COR-L47 (cell line): Measurements from ENCODE around the gene ALG10.
"Not testable (repeated sequence)": the region's sequence is repeated elsewhere in the genome, so short reads cannot be mapped to it uniquely, and the experiment has no call there.

Experiments
- DNase-seq: peaks from one replicate; lab custom pipeline; 2025; lab: John Stamatoyannopoulos, UW

ALG10 gene, protein sequence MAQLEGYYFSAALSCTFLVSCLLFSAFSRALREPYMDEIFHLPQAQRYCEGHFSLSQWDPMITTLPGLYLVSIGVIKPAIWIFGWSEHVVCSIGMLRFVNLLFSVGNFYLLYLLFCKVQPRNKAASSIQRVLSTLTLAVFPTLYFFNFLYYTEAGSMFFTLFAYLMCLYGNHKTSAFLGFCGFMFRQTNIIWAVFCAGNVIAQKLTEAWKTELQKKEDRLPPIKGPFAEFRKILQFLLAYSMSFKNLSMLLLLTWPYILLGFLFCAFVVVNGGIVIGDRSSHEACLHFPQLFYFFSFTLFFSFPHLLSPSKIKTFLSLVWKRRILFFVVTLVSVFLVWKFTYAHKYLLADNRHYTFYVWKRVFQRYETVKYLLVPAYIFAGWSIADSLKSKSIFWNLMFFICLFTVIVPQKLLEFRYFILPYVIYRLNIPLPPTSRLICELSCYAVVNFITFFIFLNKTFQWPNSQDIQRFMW

DNA sequence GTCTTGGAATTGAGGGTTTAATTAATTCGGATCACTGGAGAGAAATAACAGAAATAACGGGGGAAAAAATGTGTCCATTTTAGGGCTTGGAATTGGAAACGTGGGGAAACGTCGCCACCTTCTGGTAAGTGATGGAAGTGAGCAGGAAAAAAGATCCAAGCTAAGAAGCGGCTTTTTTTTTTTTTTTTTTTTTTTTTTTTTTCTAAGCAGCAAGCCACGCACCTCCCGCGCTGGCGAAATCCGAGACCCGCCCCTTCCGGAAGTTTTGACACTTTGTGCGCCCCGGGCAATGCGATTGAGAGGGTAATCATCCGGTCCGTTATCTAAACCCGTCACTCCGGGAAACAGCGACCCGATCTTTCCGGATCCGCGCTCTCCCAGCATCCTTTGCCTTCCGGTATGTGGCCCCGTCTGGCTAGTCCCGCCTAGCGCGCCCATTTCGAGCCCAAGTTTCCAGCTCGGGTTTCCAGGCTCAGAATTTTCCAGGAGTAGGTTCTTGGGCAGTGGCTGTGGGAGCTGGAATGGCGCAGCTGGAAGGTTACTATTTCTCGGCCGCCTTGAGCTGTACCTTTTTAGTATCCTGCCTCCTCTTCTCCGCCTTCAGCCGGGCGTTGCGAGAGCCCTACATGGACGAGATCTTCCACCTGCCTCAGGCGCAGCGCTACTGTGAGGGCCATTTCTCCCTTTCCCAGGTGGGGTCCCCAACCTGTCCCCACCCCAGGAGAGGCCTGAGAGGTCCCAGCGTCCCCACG lies at the start of gene ALG10:
Gene ALG10 (plus strand): TSS at position 418 of the 752 bp plus-strand sequence. CDS start 104 bp downstream, at position 522.
- DNase-seq = peak; percentile 97

DNA sequence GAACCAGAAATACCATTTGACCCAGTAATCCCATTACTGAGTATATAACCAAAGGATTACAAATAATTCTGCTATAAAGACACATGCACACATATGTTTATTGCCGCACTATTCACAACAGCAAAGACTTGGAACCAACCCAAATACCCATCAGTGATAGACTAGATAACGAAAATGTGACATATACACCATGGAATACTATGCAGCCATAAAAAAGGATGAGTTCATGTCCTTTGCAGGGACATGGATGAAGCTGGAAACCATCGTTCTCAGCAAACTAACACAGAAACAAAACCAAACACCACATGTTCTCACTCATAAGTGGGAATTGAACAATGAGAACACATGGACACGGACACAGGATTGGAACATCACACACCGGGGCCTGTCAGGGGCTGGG lies 49.4 kb upstream of the ALG10 start:
- DNase-seq = not testable (repeated sequence)

DNA sequence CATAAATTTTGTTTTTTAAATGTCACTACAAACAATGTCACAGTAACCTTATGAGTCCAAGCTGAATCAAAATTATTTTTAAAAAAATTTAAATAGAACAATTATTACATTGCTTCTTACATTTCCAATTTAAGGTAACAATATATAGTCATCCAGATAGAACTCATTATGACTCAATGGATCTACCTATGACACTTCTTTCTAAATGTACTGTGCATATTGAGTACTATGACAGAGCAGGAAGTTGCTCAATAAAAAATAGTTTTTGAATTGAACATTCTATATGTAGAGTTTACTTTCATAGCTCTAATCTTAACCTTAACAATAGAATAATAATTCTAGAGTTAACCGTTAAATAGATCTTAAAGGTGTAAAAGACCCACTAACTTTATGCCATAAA lies 44.4 kb upstream of the ALG10 start:
- no peak for DNase-seq

DNA sequence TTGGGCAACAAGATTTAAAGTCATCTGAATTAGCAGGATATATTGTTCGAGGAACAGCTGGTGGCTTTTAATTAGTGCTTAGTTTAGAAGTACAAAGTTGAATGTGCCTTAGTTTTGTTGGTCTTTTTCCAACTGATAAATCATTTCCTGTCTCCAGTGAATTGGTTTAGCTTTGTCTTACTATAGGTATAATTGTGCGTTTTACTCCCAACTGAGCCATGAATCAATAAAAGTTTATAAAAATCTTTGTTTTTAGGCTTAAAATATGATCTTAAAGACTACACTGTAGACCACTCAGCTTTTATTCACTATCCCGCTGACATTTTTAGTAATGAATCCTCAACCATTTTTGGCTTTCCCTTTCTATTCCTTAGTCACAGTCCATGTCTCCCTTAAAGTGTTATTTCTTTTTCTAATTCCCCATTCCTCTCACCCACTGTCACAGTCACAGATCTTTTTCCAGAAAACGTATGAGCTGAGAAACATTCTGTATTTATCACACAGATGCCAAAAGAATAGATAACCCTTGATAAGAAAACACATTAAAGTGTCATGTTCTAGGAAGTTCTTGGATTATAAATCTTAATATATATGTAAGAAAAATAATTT lies 34.0 kb upstream of the ALG10 start:
- no peak for DNase-seq

DNA sequence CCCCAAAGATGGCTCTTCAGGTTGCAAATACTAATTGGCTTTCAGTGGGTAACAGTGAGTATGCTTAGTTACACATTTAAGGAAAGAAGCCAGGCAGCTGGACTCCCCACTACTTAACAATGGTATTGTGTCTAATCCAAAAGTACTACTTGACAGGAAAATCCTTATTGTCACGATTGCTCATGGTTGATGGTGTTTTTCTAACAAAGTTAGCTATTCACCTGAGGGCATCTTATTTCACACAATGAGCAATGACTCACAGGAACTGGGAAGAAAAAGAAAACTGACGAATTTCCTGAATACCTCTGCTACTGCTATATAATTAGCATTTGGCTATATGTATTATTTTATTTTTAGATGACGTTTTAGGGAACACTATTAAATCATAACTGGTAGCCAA lies 33.4 kb upstream of the ALG10 start:
- DNase-seq = no peak

DNA sequence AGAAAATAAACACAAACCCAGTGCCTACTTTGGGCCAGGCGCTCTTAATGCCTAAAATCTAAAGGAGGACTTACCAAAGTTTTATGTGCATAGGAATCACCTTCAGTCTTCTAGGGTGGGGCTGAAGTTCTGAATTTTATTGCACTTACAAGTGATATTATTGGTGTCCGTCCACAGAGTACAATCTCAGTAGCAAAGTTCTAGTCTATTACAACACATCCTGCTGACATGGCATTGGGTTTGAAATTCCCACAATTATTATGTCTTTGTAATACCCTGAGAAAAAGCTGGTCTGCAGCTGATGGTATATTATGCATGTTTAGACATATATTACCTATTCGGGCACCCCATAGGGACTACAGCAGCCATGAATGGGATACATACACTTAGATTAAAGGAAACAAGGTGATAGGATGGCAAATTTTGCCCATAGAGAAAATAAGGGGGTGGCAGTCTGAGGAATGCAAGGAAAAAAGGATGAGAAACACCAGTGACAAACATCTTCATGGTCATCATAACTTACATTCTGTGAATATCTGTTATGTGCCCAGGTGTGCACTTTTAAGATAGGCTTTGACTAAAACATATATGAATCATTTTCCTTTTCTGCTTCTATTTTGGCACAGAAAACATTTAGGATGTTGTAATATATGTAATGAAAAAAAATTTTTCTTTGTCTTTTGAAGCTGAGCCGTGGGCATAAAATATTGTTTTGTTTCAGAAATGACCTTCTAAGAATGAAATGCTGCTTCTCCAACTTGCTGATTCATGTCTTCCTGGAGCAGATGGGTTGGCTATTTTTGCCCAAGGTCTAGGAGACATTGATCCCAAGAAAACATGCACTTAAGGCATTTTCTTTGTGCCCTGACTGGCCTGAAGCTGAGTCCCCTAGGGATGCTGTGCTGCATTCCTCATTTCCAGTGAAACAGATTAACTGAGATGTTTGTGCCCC lies 27.2 kb upstream of the ALG10 start:
- no peak for DNase-seq

DNA sequence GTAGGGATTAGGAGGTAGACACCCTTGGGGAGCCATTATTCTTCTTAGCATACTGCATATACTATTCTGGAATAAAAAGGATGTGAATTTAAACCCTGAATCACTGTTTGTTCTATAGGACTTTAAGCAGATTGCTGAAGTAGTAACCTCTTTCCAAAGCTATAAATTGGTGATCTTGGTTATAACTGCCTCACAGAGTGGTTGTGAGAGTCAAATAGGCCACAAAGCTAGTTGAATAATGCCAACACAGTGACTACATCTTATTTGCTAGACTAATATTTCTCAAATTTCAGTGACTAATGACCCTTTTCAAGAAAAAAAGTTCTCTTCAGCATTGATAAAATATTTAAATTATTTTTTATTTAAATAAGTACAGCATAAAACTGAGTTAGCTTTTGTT lies 13.5 kb upstream of the ALG10 start:
- not testable (repeated sequence) for DNase-seq

DNA sequence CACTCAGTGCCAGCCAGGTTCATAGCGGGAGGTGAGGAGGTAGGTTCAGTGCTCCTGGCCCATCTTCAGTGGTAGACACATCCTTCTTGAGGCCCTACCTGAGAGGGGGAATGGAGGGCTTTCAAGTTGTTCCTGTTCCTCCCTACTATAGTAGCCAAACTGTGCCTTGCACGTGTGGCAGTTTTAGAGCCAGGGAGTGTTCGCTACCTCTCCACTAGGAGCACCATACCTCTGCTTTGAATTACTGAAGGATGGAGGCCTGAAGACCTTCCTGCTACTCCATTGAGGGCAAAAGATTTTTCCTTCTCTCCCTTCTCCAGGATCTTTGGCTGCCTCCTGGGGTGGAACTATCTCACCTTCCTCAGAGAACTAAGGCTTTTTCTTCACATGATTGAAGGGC lies 5.9 kb upstream of the ALG10 start:
- DNase-seq = no peak

DNA sequence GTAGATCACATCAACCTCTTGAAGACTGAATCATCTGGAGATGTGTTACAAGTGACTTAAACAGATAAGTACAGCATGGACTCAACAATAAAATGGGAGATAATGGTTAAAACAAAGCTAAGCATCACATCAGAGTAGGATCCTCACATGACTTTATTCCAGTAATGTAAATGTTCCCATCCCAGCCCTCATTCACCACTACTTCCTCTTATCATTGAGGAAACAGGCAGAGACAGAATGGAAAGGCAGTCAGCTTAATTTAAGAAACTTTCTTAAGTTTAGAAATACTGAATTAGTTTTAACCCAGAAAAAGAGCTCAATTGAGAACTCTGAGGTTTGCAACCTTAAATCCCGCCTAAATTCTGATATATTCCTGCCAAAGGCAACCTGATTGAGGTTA lies 1.2 kb upstream of the ALG10 start:
- no peak for DNase-seq

DNA sequence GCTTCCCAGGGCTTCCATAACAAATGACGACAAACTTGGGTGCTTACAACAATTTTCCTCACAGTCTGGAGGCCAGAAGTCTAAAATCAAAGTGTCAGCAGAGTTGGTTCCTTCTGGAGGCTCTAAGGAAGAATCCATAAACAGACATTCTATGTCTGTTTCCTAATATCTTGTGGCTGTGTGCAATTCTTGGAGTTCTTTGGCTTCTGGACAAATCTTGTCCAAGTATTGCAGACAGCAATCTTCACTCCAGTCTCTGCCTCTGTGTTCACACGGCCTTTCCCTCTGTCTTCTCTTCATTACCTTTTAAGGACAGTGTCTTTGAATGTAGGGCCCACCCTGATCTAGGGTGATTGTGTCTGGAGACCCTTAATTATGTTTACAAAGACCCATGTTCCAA lies 5.4 kb downstream of the ALG10 start:
- DNase-seq = not testable (repeated sequence)

DNA sequence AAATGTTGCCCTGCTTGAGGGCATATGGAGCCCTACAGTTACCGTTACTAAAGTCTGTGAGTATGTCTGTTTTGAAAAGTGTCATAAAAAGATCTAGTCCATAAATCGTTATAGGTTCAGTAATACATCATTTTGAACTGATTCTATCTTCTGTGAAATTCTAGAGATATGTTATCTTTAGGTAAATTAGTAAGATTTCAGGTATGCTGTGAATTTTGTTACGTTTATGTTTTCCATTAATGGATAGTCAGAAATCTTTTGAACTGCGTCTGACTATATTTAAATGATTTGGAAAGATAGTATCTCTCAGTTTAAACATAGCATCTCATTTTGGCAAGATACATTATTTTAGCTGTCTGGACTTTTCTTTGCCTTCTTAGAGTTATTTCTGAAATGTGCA lies 8.3 kb downstream of the ALG10 start:
- DNase-seq = no peak

DNA sequence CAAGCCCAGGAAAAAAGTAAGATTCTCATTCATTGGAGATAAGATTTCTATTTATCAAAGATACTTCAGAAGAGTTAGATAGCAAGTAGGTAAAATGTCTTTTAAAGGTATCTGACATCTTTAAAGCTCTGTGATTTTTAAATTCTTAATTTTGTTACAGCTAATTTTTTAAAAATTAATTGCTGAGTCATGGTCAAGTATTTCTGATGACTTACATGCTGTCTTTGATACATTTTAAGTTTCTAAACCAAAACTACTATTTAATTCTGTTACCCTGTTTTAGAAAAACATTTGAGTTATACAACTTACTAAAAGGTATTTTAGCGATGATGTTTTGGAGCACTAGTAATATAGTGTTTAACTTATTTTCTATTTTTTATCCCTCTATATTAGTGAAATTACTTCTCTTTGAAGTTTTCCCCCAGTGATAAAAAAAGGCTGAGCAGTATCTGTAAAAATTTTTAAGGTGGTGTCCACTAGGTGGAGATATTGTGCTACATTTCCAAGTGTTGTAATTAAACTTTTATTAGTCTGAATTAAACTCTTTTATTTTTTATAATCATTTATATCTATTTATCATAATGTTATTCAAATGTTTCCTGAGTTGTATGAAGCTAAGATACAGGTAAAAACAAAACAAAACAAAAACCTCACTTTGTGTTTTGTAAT lies 11.5 kb downstream of the ALG10 start:
- peak; percentile 3 for DNase-seq

DNA sequence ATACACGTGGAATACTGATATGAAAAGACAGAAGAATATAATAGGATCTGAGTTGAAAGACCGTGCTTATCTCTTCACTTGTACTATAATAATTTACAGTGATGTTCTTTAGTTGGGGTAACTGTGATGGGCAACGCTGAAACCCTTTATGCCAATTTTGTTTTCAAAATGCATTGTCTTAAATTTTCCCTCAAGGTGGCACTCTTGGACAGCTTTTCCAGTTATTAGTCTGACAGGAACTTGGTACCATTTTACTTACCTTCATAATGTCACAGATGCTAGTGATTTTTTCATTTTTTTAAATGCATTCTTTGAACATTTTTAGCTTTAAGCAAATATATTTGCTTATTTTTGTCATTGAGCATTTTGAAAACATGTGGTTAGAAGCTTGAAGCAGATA lies 16.1 kb downstream of the ALG10 start:
- DNase-seq = peak; percentile 31

DNA sequence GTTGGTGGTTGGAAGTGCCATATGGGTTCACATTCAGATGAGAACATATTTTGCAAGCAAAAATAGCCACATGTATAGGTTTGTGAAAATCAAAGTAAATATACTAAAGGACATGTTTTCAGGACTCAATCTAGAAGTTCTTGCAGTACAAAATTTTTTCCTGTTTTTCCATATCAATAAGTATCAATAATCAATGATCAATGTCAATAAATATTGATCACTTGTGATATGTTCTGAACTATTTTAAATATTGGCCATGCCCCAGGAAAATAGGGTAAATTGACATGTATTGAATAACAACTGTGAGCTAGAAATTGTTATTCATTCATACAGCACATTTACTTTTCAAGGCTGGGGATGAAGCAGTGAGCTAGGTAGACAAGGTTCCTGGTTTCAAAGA lies 24.3 kb downstream of the ALG10 start:
- no peak for DNase-seq

DNA sequence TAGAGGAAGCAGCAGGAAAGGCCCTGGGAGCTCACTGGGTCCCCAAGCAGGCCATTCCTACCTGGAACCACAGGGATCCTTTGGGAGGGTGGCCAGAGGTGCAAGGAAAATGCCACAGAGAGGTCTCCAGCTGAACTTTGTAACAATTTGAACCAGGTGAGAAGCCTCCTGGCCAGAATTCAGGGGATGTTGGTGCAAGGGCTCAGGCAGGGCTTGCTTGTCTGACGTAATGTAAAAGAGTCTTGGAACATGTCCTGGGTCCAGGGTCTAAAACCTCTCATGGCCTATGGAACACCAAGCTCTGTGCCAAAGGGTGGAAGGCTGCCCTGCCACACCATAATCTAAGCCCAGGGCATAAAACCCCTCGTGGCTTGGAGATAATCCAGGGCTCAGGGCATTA lies 25.6 kb downstream of the ALG10 start:
- DNase-seq = not testable (repeated sequence)

DNA sequence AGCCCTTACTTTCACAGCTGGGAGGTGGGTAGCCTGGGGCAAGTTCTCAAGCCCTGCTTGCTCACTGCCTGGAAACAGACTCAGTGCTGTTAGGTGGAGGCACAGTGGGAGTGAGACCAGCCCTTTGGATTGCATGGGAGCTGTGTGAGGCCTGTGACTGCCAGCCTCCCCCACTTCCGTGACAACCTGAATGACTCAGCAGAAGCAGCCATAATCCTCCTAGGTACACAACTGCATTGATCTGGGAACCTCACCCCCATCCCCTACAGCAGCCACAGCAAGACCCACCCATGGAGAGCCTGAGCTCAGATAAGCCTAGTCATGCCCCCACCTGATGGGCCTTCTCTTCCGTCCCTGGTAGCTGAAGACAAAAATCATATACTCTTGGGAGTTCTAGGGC lies 26.4 kb downstream of the ALG10 start:
- DNase-seq = no peak

DNA sequence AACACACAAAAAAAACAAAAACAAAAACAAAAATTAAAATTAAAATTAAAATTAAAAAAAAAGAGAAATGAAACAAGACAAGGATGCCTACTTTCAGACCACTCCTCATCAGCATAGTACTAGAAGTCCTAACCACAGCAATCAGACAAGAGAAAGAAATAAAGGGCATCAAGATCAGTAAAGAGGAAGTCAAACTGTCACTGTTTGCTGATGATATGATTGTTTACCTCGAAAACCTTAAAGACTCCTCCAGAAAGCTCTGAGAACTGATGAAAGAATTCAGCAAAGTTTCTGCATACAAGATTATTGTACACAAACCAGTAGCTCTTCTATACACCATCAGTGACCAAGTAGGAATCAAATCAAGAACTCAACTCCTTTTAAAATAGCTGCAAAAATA lies 29.2 kb downstream of the ALG10 start:
- DNase-seq = no peak

DNA sequence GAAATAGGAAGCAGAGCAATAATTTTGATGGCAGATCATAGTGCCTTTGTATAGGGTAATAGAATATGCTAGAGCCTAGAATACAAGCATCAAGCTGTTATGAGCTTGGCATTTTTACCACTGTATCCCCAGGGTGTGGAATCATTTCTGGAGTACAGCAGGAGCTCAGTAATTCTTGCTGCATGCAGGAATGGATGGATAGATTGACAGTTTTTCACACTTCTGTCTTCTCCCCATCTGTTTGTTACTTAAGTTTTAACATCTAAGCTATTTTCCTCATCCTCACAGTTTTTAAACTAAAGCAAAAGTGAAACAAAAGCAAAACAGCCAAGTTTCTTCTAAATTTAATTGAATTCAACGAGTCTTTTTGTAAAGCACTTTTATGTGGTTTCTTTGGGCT lies 32.6 kb downstream of the ALG10 start:
- DNase-seq = no peak
